GM21526 (cell line): ENCODE results near the gene ITGB7.
"Not testable (repeated sequence)": the region's sequence is repeated elsewhere in the genome, so short reads cannot be mapped to it uniquely, and the experiment has no call there.

ENCODE experiments used
- ATAC-seq: cut with Tn5 transposase; IDR thresholded peaks from one replicate; pipeline ENCODE4 v1.9.1; 2021; ENCODE audit warnings: moderate library complexity; ENCODE audit not compliant: unreplicated experiment, low FRiP score

Gene ITGB7

DNA sequence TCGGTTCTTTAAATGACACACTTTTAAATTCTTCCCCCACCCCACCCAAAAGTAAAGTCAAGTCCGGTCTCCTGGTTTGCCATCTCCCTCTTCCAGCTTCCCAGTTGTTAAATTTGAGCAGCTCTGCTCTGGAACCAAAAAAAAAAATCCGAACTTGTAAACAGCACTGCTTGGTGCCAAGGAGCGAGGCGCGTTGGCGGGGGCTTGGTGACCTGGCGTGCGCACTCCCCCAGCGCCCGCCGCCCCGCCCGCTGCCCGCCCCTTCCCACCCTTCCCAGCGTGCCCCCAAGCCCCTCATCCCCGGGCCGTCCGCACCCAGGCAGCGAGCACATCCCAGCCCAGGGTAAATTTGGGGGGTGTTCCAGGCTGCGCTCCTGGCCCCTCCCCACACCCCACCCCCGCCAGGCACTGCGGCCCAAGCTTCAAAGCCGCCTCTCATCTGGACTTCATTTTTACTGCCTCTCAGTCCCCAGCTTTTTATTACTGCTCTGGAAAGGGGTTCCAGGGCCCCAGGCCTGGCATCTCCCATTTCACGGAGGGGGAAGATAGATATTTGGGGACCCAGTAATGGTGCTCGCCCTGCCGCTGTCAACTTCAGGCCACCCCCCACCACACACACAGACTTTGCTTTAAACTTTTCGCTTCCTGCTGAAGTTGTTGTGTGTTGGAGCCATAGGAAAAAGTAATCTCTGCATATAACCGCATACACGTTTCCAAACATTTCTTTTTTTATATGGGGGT is 11.7 kb upstream of the ITGB7 start:
- ATAC-seq: no peak

DNA sequence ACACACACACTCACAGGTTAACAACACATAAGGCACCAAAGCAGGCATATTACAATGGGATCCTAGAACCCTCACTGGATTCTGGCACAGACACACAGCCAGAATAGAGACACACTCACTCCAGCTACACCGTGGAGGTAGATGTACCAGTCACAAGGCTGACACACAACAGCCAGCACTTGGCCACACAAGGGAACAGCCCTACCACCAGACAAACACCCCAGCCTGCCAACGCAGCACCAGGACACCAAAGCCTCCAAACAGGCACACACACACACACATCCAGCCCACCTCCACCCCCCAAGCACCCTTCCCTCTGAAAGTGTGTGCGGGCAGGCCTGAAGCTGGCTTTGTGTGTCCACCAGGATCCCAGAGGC is 10.9 kb upstream of the ITGB7 start:
- no peak for ATAC-seq

DNA sequence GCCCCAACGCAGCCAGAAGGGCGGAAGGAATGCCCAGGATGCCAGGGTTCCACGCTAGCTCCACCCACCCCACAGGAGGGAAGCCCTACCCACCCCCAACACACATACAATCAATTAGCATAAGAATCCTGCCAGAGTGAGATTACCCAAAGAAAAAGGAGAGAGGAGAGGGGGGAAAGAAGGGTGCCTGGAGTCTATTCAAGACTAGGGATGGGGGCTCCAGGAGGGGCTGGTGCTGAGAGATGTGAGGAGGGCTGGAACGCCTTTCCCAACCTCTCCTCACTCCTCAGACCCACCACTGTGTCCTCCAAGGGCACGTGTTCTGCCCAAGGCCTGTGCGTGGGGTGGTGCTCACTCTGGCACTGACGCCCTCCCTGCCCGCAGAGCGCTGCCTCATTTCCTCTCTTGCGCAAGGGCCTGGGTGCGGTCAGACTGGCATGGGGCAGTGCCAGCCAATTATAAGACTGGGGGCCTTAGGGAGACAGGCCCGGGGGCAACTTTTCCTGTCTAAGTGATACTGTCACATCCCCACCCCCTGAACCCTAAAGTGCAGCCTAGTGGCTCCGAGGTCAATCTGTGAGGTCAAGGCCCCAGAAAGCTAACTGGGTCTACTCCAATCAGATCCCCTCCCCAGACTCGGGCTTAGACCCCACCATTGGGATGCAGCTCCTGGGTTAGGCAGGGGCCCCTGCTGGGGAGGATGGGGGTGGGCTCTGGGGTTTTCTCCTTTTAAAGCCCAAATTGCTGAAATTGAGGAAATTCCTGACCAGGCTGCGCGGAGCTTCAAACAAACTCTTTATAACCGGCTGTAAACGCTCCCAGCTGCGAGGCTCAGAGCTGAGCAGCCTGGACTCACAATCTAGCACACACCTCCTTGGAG is 10.2 kb upstream of the ITGB7 start:
- no peak for ATAC-seq

DNA sequence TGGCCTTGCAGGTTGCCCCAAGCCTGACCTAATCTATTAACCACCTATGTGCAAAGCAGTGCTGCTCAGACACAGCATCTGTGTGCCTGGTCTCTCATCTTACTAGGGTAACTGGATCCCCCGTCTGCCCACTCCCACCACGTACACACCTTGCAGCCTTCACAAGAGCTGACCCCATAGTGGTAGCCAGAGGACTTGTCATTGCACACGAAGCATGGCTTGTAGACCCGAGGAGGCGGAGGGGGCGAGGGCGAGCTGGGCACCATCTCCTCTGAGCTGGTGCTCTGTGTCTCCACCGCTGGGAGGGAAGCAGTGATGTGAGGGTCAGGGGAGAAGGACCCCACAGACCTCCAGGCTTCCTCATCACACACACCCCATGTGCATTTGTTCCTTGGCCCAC is 8.4 kb upstream of the ITGB7 start:
- no peak for ATAC-seq

DNA sequence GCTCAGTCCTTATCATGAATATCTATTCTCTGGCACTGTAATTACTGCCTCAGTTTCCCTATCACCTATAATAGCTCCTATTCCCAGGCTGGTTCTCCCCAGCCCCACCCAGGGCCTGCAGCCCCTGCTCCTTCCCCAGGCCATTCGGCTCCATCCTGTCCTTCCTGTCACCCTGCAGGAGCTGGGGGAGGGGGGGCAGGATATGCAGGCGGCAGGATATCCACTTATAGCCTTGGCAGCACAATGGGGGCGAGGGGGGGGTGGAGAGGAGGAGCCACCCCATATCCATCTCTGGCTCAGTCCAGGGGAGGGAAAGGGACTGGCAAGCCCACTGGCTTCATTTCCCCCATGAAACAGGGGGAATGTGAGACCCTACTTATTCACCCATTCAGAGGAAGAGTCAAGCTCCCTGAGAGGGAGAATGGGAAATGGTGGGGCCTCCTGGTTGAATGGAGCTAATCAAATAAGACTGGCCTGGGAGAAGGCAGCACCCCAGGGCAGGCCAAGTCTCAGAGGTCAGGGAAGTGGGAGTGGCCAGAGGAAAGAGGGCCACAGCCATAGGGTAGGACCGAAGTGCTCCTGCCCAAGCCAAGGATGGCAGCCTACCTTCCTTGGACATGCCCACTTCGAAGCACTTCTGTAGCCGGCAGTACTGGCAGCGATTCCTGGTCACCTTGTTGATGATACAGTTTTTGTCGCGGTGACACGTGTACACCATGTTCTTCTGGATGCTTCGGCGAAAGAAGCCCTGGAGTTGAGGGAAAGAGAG is 7.8 kb upstream of the ITGB7 start:
- ATAC-seq: no peak

DNA sequence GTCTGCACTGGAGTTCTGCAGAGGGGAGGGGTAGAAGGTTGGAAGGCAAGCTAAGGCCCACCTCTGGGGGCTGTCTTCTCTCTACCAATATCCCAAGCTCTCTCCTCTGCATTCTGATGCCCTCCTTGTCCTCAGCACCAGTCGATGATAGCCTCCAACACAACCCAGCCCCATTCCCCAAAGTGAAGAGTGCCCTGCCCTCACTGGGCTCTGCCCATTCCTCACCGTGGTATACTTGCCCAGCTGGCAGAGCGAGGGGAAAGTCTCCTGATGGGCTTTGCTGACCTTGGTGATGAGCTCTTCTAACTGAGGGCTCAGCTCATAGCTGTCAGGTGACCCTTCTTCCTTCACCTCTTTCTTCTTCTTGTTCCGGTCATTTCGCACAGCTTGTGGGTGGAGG is 7.2 kb upstream of the ITGB7 start:
- ATAC-seq: no peak

DNA sequence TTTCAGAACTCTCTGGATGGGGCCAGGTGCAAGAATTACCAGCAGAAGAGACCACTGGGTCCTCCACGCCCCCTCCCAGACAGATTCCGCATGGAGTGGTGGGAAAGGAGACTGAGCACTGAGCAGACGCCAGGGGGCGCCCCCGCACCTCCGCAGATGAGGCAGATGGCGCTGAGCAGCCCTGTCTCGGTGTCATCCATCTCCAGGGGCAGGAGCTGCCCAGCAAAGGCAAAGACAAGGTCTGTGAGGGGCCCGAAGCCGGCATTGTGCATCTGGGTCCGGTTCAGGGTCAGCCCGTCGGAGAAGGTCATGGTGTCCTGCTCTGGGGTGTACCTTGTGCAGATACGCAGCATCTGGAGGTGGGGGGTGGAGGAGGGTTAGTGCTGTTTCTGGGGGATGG is 6.3 kb upstream of the ITGB7 start:
- ATAC-seq: no peak

DNA sequence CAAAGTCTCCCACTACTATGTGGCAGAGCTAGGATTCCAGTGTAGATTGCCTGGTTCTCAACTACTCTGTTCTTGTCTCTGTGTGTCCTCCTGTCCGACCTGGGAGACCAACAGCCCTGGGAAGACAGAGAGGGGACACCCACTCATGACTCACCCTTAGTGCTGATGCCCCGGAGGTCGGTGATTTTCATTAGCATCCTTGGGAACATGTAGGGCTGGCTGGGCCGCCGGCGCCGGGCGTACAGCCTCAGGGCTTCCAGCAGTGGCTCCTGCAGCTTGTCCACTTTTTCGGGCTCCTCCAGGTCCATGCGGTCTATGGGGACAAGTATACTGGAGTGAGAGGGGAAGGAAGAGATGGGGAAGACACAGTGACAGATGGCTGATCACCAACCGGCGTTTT is 5.9 kb upstream of the ITGB7 start:
- no peak for ATAC-seq

DNA sequence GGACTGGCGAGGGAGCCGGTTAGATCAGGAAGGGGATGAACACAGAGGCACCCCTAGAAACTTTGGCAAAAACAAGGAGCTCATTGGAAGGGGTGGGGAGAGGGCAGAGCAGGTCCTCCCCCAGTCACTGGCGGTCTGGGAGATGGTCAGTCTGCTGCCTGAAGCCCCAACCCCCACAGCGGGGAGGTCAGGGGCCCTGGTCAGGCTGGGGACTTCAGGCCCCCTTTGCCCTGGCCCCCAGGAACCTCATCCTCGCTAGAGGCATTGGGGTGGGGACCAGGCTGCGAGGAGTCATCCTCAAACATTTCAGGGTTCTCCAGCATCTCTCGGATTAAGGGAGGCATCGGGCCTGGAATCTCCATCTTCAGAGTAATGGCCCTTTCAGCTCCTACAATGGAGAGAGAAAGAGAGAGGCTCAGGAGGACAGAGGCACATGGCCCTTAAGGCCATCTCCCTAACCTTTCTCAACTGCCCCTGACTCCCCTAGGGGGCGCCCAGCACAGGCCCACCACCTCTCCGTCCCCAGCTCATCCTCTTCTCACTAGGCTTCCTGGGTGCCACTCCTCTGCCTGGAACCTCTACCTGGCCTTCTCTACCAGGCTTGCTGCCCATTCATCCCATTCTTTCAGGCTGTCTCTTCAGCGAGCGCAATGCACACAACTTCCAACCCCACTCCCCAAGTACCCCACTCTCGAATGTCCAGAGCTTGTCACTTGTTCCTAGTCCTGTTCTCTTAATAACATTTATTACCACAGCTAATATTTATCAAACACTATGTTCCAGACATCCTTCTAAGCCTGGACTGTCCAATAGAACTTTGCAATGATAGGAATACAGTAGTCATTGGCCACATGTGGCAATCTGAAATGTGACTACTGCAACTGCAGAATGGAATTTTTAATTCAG is 4.7 kb upstream of the ITGB7 start:
- no peak for ATAC-seq

DNA sequence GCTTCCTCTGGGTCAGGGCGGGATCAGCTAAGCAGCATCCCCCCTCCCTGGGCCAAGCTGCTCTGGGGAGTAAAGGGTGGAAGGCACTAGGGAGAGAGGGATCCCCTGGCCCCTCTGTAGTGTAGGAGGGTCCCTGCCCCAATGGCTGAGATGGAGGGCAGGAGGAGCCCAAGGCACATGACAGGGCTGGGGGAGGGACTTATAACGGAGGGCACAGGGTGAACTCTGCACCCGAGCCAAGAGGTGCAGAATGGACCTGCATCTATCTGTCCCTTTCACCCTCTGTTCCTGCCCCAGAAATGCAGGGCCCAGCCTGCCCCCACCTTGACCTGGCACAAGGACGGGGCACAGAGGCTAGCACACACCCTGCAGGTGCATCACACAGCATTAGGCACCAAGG is 3.8 kb upstream of the ITGB7 start:
- no peak for ATAC-seq

DNA sequence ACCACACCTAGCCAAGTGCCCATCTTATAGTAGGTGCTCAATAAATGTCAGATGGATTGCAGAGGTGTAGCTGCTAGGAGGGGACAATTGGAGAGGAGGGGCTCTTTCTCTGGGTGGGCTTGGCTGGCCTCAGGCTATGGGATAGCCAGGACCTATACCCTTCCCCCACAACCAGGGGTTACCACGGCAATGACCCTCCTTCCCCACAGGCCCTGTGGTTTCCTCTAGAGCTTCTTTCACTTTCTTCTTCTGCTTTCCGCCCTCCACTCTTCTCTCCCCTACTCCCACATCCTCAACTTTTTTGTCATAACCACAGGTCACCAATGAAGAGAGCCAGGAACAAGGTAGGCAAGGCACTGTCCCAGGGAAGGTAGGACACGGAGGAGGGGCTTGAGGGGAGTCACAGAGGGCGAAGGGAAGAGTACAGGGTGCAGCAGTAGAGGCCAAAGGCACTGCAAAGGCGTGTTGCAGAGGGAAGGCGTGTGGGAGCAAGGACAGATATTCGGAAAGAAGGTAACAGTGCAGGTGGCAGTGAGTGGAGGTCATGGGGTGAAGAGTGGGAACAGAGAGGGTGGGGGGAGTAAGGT is 1.9 kb upstream of the ITGB7 start:
- no peak for ATAC-seq

DNA sequence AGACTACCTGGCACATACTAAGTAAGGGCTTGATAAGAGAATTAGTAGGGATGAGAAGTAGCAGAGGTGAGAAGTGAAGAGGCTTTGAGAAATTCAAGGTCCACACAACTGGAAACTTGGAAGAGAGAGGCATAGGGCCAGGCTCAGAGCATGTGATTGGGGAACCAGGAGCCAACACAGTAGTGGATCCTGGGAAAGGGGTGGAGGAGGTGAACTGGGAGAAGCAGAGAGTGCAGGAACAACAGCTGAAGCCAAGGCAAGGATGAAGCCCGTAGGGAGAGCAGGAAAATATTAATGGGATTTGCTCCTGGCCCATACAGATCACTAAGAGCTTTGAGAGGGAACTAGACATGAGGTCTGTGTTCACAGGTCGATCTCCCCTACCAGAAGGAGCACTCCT is 1.4 kb upstream of the ITGB7 start:
- ATAC-seq: no peak

DNA sequence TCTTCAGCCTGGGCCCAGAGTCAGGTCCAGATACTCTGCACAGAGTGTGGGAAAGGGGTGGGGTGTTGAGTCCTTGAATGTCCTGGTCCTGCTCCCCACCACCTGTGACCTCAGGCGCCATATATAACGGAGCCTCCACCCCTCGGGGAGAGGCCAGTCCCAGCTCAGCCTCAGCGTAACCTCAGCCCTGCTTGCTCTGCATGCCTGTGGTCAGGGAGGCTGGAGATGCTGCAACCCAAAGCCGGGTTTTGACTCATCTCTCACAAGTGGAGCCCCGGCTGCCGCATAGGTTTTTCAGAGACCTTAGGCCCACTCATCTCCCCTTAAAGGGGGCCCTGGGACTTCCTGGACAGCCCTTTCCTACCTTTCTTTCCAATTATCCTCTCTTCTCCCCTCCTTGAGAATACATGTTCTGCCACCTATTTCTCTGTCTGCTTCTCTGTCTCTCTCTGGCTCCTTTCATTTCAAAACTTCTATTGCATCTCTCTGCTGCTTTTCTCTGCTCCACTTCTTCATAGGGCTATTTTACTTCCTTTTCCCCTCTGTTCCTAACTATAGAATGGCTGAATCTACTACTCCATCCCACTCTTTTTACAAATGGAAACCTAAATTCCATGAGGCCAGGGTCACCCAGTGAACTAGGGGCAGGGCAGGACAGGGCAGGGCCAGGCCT is 1.2 kb downstream of the ITGB7 start:
- ATAC-seq: peak; percentile 53

DNA sequence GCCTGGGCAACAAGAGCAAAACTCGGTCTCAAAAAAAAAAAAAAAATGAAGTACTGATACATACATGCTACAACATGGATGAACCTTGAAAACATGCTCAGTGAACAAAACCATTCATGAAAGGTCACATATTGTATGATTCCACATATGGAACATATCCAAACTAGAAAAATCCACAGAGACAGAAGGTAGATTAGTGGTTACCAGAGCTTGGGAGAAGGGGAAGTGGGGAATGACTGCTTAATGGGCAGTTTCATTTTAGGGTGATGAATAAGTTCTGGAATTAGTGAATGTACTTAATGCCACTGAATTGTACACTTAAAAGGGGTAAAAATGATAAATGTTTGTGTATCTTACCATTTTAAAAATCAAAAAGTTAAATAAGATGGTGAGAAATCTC is 2.7 kb downstream of the ITGB7 start:
- ATAC-seq: no peak

DNA sequence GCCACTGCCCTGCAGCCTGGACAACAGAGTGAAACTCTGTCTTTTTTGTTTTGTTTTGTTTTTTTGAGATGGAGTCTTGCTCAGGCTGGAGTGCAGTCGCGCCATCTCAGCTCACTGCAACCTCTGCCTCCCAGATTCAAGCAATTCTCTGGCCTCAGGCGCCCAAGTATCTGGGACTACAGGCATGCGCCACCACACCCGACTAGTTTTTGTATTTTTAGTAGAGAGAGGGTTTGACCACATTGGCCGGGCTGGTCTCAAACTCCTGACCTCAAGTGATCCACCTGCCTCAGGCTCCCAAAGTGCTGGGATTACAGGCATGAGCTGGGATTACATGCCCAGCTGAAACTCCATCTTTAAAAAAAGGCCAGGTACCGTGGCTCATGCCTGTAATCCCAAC is 4.7 kb downstream of the ITGB7 start:
- not testable (repeated sequence) for ATAC-seq

DNA sequence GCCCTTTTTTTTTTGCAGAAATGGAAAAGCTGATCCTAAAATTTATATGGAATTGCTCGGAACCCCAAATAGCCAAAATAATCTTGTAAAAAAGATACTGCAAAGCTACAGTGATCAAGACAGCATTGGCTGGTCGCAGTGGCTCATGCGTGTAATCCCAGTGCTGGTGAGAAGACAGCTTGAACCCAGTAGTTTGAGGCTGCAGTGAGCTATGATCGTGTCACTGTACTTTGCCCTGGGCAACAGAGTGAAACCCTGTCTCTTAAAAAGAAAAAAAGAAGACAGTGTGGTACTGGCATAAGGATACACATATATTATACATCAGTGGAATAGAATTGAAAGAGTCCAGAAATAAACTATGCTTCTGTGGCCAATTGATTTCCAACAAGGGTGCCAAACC is 5.4 kb downstream of the ITGB7 start:
- no peak for ATAC-seq

DNA sequence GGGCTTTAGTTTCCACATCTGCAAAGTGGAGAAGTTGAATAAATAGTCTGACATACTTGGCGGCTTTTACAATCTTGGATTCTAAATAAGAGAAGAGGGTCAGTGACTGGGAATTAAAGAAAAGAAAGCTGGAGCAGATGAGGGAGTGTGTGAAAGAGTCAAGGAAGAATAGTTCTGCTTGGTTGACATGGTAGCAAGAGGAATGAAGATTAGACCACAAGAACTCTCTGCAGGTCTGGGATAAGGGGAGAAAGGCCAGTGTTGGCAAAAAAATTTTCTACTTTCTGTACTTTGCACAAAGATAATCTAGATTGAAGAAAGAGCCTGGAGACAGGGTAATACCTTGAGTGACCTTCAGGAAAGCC is 5.9 kb downstream of the ITGB7 start:
- ATAC-seq: no peak

DNA sequence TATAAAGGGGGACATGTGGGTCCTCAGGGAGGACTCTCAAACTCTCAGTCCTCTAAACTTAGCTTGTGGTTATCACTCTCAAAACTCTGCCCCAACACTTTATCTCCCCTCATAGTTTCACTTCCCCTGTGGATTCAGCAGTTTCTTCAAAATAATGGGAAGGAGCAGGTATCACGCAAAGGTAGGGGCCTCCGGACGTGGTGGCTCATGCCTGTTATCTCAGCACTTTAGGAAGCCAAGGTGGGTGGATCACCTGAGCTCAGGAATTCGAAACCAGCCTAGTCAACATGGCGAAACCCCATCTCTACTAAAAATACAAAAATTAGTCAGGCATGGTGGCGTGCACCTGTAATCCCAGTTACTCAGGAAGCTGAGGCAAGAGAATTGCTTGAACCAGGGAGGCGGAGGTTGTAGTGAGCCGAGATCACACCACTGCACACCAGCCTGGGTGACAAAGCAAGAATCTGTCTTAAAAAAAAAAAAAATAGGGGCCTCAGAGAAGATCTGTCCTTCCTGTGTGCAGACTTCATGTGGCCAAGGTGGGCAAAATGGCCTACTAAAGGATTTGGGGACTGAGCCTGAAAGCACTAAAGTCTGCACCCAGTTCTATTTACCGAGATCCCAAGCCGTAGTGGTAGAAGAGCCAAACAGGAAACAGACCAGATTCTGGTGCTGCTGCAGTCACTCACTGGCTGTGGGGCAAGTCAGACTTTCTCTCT is 6.4 kb downstream of the ITGB7 start:
- peak; percentile 32 for ATAC-seq

DNA sequence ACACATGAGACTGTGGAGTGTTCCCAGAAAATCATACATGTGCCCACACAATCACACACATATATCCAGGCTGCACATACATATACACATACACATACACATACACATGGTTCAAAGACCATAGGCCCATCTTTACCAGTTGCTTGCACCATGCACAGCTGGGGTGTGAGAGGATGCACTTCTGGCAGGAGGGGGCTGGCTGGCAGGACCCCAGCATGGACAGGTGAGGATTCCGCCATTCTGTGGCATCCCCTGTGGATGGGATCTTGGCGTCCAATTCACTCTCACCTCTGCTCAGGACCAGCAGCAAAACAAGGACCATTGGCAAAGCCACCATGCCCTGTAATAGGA is 7.0 kb downstream of the ITGB7 start:
- ATAC-seq: peak; percentile 9
